GM23338 (cell line): ENCODE results near the gene EMP2. TPM values are rescaled to one million over a fixed set of nuclear protein-coding genes. Genes with fewer than 3 reads are reported as not detected.

Experiments
- ATAC-seq: fragments of 200-7000 bp; cut with Tn5 transposase; 3 replicates; pipeline ENCODE4 v1.9.1; 2020
- DNase-seq: peaks from one replicate; pipeline ENCODE4 v3.0.0-alpha.2; 2015; ENCODE audit warnings: low spot score
- H2AFZ ChIP-seq: fragments of 200-600 bp; sonication (generic); 2 replicates; pipeline ENCODE4 v1.8.0; 2016; ENCODE audit warnings: antibody characterized with exemption, mild to moderate bottlenecking, moderate library complexity
- H3F3A ChIP-seq: fragments of 200-600 bp; sonication (generic); replicated peaks from 2 replicates; pipeline ENCODE4 v1.8.0; 2017; ENCODE audit warnings: antibody characterized with exemption, mixed run types, low read depth
- H3K27ac ChIP-seq: fragments of 200-600 bp; sonication (generic); 2 replicates; pipeline ENCODE4 v1.6.1; 2016; ENCODE audit warnings: low read depth
- H3K27me3 ChIP-seq: fragments of 200-600 bp; sonication (generic); 2 replicates; pipeline ENCODE4 v1.8.0; 2016; ENCODE audit warnings: mild to moderate bottlenecking, mixed run types, moderate library complexity; ENCODE audit not compliant: insufficient read depth
- H3K36me3 ChIP-seq: fragments of 200-600 bp; sonication (generic); 2 replicates; pipeline ENCODE4 v1.8.0; 2016; ENCODE audit warnings: mild to moderate bottlenecking; ENCODE audit not compliant: insufficient read depth
- H3K4me1 ChIP-seq: fragments of 200-600 bp; sonication (generic); 2 replicates; pipeline ENCODE4 v1.8.0; 2016; ENCODE audit warnings: mild to moderate bottlenecking, moderate library complexity; ENCODE audit not compliant: insufficient read depth
- H3K4me2 ChIP-seq: fragments of 200-600 bp; sonication (generic); 2 replicates; pipeline ENCODE4 v1.7.1; 2017; ENCODE audit warnings: mixed run types
- H3K4me3 ChIP-seq: fragments of 200-600 bp; sonication (generic); 2 replicates; pipeline ENCODE4 v1.6.1; 2016; ENCODE audit warnings: mixed run types
- H3K79me2 ChIP-seq: fragments of 200-600 bp; sonication (generic); replicated peaks from 2 replicates; pipeline ENCODE4 v1.8.0; 2017; ENCODE audit warnings: mild to moderate bottlenecking; ENCODE audit not compliant: insufficient read depth
- H3K9me2 ChIP-seq: fragments of 200-600 bp; sonication (generic); 2 replicates; pipeline ENCODE4 v1.8.0; 2017; ENCODE audit not compliant: insufficient read depth
- H4K20me1 ChIP-seq: fragments of 200-600 bp; sonication (generic); replicated peaks from 2 replicates; pipeline ENCODE4 v1.8.0; 2017; ENCODE audit warnings: mild to moderate bottlenecking; ENCODE audit not compliant: insufficient read depth
- H3K27ac Mint-ChIP-seq: 2 replicates; pipeline ENCODE4 v1.8.0; 2020; ENCODE audit warnings: inconsistent platforms, mild to moderate bottlenecking, moderate library complexity, mixed read lengths
- H3K27me3 Mint-ChIP-seq: 3 replicates; pipeline ENCODE4 v1.8.0; 2022; ENCODE audit warnings: low read depth, mild to moderate bottlenecking, moderate library complexity, mixed read lengths, inconsistent platforms; ENCODE audit not compliant: insufficient read depth, poor library complexity
- H3K36me3 Mint-ChIP-seq: 3 replicates; pipeline ENCODE4 v1.8.0; 2021; ENCODE audit warnings: low read depth, mild to moderate bottlenecking, inconsistent platforms, moderate library complexity, mixed read lengths
- H3K4me1 Mint-ChIP-seq: 3 replicates; pipeline ENCODE4 v1.8.0; 2020; ENCODE audit warnings: mild to moderate bottlenecking, inconsistent platforms, mixed read lengths
- H3K4me3 Mint-ChIP-seq: 3 replicates; pipeline ENCODE4 v1.8.0; 2021; ENCODE audit warnings: moderate library complexity, mild to moderate bottlenecking, inconsistent platforms, mixed read lengths
- H3K9me3 Mint-ChIP-seq: 3 replicates; pipeline ENCODE4 v1.8.0; 2020; ENCODE audit warnings: moderate library complexity, mild to moderate bottlenecking, inconsistent platforms, mixed read lengths
- CREB1 ChIP-seq: fragments of 250-450 bp; sonication (Bioruptor Pico); IDR thresholded peaks from 2 replicates; pipeline ENCODE4 v1.5.0; 2020; ENCODE audit warnings: low read depth, mild to moderate bottlenecking, moderate library complexity
- CTCF ChIP-seq, 2 experiments: fragments of 200-600 bp in 1 of 2; sonication (generic) in 1 of 2; conservative IDR thresholded peaks; 2 replicates each; pipeline versions ENCODE4 v1.5.1 to v1.6.1; 2016 to 2017; ENCODE audit warnings: antibody characterized with exemption in 2 of 2, low read depth in 2 of 2, mild to moderate bottlenecking in 2 of 2, moderate library complexity in 1 of 2
- EZH2 ChIP-seq: fragments of 200-600 bp; sonication (generic); IDR thresholded peaks from one replicate; pipeline ENCODE4 v1.8.0; 2017; ENCODE audit warnings: antibody characterized with exemption, mild to moderate bottlenecking, low read depth; ENCODE audit not compliant: unreplicated experiment
- EZH2phosphoT487 ChIP-seq: fragments of 200-600 bp; sonication (generic); IDR thresholded peaks from one replicate; pipeline ENCODE4 v1.8.1; 2018; ENCODE audit warnings: antibody characterized with exemption; ENCODE audit not compliant: unreplicated experiment
- JUNB ChIP-seq: IDR thresholded peaks from one replicate; pipeline ENCODE4 v1.6.1; 2016; ENCODE audit warnings: antibody characterized with exemption; ENCODE audit not compliant: unreplicated experiment
- NANOG ChIP-seq: IDR thresholded peaks from 2 replicates; pipeline ENCODE4 v1.6.1; 2016; ENCODE audit warnings: antibody characterized with exemption, borderline replicate concordance
- POLR2AphosphoS5 ChIP-seq: IDR thresholded peaks from 2 replicates; pipeline ENCODE4 v1.6.1; 2016; ENCODE audit warnings: antibody characterized with exemption, low read depth
- REST ChIP-seq: IDR thresholded peaks from one replicate; pipeline ENCODE4 v1.6.1; 2018; ENCODE audit warnings: antibody characterized with exemption; ENCODE audit not compliant: unreplicated experiment
- STAT1 ChIP-seq: IDR thresholded peaks from one replicate; pipeline ENCODE4 v1.6.1; 2016; ENCODE audit warnings: antibody characterized with exemption; ENCODE audit not compliant: unreplicated experiment
- ZNF114 ChIP-seq: fragments of 250-450 bp; sonication (Bioruptor Pico); IDR thresholded peaks from 2 replicates; pipeline ENCODE4 v1.5.0; 2020; ENCODE audit warnings: mild to moderate bottlenecking, moderate library complexity
- ZNF331 ChIP-seq: fragments of 250-450 bp; sonication (Bioruptor Pico); IDR thresholded peaks from 2 replicates; pipeline ENCODE4 v1.5.0; 2020; ENCODE audit warnings: low read depth, mild to moderate bottlenecking, moderate library complexity
- ZNF462 ChIP-seq: fragments of 250-450 bp; sonication (Bioruptor Pico); IDR thresholded peaks from 2 replicates; pipeline ENCODE4 v1.5.0; 2020; ENCODE audit warnings: mild to moderate bottlenecking, moderate library complexity
- polyA plus RNA-seq: library from polyadenylated mRNA; unstranded; fragments of >200 nt; fragmentation: Nextera tagmentation; extraction: Ambion mirVana; gene quantifications from 2 replicates; pipeline ENCODE4 v1.2.1, GENCODE V29; 2016
- total RNA-seq: library from RNA; depleted of rRNA; stranded (reverse); fragments of >200 nt; shearing (Covaris generic); gene quantifications from 2 replicates; pipeline ENCODE4 v1.2.3, GENCODE V29; 2014
- TF ChIP-seq, protein P1 (sequence below): IDR thresholded peaks from 2 replicates; pipeline ENCODE4 v1.6.1; 2016; ENCODE audit warnings: antibody characterized with exemption

Gene EMP2
- total and polyA plus RNA-seq, 2 experiments from 2014 or later, result 7.3 to 40.1 TPM

DNA sequence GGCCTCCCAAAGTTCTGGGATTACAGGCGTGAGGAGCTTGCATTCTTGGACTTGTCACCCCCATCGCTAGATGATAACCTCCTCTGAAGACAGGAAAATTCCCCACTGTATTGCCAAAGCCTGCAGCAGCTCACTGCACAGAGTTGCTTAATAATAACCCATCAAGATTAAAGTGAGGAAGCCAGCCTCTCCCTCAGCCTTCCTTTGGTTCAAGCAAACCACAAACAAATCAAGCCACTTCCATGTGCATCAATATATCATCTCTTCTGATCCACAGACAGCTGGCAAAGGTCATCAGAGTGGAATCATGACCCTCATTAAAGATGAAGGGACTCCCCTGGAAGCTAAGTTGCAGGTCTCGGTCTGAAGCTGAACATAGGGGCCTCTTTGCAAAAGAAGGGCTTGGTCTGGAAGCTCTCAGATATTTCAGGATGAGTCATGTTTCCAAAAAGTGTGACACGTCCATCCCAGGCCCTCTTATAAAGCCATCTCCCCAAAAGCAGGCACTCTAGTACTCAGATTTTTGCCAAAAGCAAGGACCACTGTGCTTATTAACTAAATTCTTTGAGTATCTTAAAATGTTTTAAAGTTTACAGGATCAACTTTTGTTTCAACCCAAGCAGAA lies 4.8 kb downstream of the EMP2 start:
- H3K27ac ChIP-seq, result no peak overlapping the region
- H3K4me1 ChIP-seq, result peaks cover 21% of the 10 kb centered on the region
- peaks cover 14% of the 10 kb centered on the region for H3K27me3 Mint-ChIP-seq
- ATAC-seq (no peak), DNase-seq (no peak)
- no peak overlapping the region for H3K4me2 ChIP-seq
- no peak overlapping the region for H2AFZ ChIP-seq
- no peaks in the 10 kb centered on the region for H3K27me3 ChIP-seq
- no peak overlapping the region for H3K27ac Mint-ChIP-seq
- no peaks in the 10 kb centered on the region for H3K9me3 Mint-ChIP-seq
- no peak overlapping the region for H3K4me3 ChIP-seq
- H3K36me3 Mint-ChIP-seq, result no peaks in the 10 kb centered on the region
- TF ChIP-seq EZH2phosphoT487 (no peak), ZNF114 (CRISPR knock-in tag) (no peak), POLR2AphosphoS5 (no peak), EZH2 (no peak), CREB1 (no peak), ZNF462 (no peak), REST (no peak), CTCF (conservative IDR thresholded peaks at IDR 0.05; ENCODE audit: low read depth in 2 of 2) (no peak), ZNF331 (CRISPR knock-in tag) (no peak), NANOG (no peak), STAT1 (no peak), JUNB (no peak)
- TF ChIP-seq, protein P1, sequence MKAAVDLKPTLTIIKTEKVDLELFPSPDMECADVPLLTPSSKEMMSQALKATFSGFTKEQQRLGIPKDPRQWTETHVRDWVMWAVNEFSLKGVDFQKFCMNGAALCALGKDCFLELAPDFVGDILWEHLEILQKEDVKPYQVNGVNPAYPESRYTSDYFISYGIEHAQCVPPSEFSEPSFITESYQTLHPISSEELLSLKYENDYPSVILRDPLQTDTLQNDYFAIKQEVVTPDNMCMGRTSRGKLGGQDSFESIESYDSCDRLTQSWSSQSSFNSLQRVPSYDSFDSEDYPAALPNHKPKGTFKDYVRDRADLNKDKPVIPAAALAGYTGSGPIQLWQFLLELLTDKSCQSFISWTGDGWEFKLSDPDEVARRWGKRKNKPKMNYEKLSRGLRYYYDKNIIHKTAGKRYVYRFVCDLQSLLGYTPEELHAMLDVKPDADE, result no peak
- H3K79me2 ChIP-seq, result 0 out of 2 replicates have a peak, but pooled peaks cover 4% of the 10 kb centered on the region
- no peaks in the 10 kb centered on the region for H4K20me1 ChIP-seq
- H3F3A ChIP-seq, result no peaks in the 10 kb centered on the region
- no peaks in the 10 kb centered on the region for H3K36me3 ChIP-seq
- no peaks in the 10 kb centered on the region for H3K9me2 ChIP-seq
- peaks cover 36% of the 10 kb centered on the region for H3K4me1 Mint-ChIP-seq
- no peak overlapping the region for H3K4me3 Mint-ChIP-seq
